ENCODE results near the gene TMEM98.
"Not testable (repeated sequence)": the region's sequence is repeated elsewhere in the genome, so short reads cannot be mapped to it uniquely, and the experiment has no call there.

The TMEM98 gene

DNA sequence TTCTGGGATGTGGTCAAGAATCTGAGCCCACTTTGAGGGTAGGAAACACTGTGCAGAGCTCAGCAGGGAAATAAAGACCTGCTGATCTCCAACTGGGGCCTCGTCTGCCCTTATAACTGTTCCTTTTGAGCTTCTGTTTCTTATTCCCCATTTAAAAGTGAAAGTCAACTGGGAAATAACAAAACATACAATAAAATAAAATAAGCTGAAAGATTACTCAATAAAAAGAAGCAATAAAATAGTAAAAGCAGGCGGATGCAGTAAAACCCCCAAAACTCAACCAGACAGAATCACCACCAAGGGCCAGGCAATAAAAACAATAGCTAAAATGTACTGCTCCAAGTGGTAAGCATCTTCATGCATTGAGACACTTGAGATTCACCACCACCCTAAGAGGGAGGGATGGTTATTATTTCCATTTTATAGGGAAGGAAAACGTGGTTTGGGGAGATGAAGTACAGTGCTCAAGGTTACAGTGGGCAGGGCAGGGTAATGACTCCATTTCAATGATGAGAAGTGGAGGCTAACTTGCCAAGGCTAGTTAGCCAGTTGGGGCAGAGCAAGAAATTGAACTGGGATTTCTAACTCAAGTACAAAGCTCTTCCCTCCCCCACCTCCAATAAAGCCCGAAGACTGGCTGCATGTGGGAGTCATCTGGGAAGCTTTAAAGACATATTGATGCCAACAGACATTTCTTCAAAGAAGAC, 57.2 kb downstream of the TMEM98 start:
- DNase-seq (ENCODE audit: low spot score) = no peak

GRCh38 chr17:32987453-32987805, 59.5 kb downstream of the TMEM98 start:
- not testable (repeated sequence) for DNase-seq (ENCODE audit: low spot score)

- DNase-seq (ENCODE audit: low spot score) = not testable (repeated sequence)
Measured at GRCh38 chr17:32987868-32988267, 59.9 kb downstream of the TMEM98 start.

GRCh38 chr17:32988481-32989101, 60.6 kb downstream of the TMEM98 start:
- no peak for DNase-seq (ENCODE audit: low spot score)

- DNase-seq (ENCODE audit: low spot score) = no peak
Measured at GRCh38 chr17:32992321-32993033, 64.5 kb downstream of the TMEM98 start.

- DNase-seq (ENCODE audit: low spot score) = no peak
Measured at GRCh38 chr17:32993977-32994376, 66.0 kb downstream of the TMEM98 start.

Measured in kidney tubule cell (primary cell).